ENCODE data around the gene ERF. TPM values are rescaled to one million over a fixed set of nuclear protein-coding genes. Genes with fewer than 3 reads are reported as not detected.

Gene ERF
- total RNA-seq, 1 donor from 2014 or later, result 35.8 TPM

DNA sequence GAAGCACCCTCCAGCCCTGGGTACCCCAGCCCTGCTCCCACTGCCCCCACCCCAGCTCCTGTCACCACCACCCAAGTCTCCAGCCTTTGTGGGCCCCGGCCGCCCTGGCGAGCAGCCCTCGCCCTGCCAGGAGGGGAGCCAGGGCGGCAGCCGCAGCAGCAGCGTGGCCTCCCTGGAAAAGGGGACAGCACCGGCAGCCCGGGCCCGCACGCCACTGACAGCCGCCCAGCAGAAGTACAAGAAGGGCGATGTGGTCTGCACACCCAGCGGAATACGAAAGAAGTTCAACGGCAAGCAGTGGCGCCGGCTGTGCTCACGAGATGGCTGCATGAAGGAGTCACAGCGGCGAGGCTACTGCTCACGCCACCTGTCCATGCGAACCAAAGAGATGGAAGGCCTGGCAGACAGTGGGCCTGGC is 18.1 kb upstream of the ERF start:
- H3K4me3 ChIP-seq, result no peak overlapping the region
- H3K9me3 ChIP-seq, result no peaks in the 10 kb centered on the region
- TF ChIP-seq, protein P1, sequence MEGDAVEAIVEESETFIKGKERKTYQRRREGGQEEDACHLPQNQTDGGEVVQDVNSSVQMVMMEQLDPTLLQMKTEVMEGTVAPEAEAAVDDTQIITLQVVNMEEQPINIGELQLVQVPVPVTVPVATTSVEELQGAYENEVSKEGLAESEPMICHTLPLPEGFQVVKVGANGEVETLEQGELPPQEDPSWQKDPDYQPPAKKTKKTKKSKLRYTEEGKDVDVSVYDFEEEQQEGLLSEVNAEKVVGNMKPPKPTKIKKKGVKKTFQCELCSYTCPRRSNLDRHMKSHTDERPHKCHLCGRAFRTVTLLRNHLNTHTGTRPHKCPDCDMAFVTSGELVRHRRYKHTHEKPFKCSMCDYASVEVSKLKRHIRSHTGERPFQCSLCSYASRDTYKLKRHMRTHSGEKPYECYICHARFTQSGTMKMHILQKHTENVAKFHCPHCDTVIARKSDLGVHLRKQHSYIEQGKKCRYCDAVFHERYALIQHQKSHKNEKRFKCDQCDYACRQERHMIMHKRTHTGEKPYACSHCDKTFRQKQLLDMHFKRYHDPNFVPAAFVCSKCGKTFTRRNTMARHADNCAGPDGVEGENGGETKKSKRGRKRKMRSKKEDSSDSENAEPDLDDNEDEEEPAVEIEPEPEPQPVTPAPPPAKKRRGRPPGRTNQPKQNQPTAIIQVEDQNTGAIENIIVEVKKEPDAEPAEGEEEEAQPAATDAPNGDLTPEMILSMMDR (IDR thresholded peaks at IDR 0.05), result no peak
- ATAC-seq (no peak), DNase-seq (peak; percentile 46)
- intact Hi-C loops (cut with DNase I), result no loop called here
- H3K4me1 ChIP-seq, result peaks cover 53% of the 10 kb centered on the region
- peaks cover 35% of the 10 kb centered on the region for H3K36me3 ChIP-seq
- no peaks in the 10 kb centered on the region for H3K27me3 ChIP-seq (ENCODE audit: low read depth)
- no peak overlapping the region for H3K27ac ChIP-seq

DNA sequence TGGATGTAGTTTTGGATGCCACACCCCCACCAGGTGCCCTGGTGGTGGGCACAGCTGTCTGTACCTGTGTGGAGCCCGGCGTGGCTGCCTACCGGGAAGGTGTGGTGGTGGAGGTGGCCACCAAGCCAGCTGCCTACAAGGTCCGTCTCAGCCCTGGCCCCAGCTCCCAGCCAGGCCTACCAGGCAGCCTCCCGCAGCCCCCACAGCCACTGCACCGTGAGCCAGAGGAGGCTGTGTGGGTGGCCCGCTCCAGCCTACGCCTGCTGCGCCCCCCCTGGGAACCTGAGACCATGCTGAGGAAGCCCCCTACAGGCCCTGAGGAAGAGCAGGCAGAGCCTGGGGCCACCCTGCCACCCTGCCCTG is 17.6 kb upstream of the ERF start:
- H3K27ac ChIP-seq, result no peak overlapping the region
- ATAC-seq (no peak), DNase-seq (no peak)
- H3K9me3 ChIP-seq, result no peaks in the 10 kb centered on the region
- peaks cover 52% of the 10 kb centered on the region for H3K4me1 ChIP-seq
- intact Hi-C loops (cut with DNase I), result no loop called here
- peaks cover 35% of the 10 kb centered on the region for H3K36me3 ChIP-seq
- TF ChIP-seq, protein P1 (IDR thresholded peaks at IDR 0.05), result no peak
- no peak overlapping the region for H3K4me3 ChIP-seq
- H3K27me3 ChIP-seq (ENCODE audit: low read depth), result no peaks in the 10 kb centered on the region

DNA sequence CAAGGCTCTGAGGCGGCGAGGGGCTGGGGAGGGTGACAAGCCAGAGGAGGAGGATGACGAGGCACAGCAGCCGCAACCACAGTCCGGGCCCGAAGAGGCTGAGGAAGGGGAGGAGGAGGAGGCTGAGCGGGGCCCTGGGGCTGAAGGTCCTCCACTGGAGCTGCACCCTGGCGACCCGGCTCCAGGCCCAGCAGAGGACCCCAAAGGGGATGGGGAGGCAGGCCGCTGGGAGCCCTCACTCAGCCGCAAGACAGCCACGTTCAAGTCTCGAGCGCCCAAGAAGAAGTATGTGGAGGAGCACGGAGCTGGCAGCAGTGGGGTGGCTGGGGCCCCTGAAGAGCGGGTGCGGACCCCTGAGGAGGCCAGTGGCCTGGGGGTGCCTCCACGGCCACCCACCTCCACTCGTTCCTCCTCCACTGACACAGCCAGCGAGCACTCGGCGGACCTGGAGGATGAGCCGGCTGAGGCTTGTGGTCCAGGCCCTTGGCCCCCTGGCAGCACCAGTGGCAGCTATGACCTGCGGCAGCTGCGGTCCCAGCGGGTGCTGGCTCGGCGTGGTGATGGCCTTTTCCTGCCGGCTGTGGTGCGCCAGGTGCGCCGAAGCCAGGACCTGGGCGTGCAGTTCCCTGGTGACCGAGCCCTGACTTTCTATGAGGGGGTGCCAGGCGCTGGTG is 17.1 kb upstream of the ERF start:
- H3K27me3 ChIP-seq (ENCODE audit: low read depth), result no peaks in the 10 kb centered on the region
- ATAC-seq (no peak), DNase-seq (no peak)
- H3K36me3 ChIP-seq, result peaks cover 35% of the 10 kb centered on the region
- H3K9me3 ChIP-seq, result no peaks in the 10 kb centered on the region
- TF ChIP-seq, protein P1 (IDR thresholded peaks at IDR 0.05), result no peak
- H3K4me3 ChIP-seq, result no peak overlapping the region
- peak overlapping the region; percentile 92 for H3K27ac ChIP-seq
- intact Hi-C loops (cut with DNase I), result no loop called here
- peaks cover 48% of the 10 kb centered on the region for H3K4me1 ChIP-seq

DNA sequence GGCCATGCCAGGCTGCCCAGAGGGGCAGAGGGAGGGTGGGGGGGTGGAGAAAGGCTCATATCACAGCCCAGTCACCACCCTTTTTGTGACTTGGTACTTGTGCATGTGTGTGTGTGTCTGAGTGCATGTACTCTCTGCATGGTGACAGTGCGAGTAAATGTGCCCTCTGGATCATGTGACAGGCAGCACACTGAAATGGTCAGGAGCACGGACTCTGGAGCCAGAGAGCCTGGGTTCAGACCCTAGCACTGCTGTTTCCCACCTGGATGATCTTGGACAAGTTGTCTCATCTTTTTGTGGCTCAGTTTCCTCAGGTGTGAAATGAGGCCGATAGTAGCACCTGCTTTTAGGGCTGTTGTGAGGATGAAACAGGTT is 16.1 kb upstream of the ERF start:
- Histone ChIP-seq H3K9me3 (no peaks in the 10 kb centered on the region), H3K4me3 (peak overlapping the region; percentile 61), H3K36me3 (peaks cover 35% of the 10 kb centered on the region), H3K27me3 (ENCODE audit: low read depth) (no peaks in the 10 kb centered on the region), H3K4me1 (peaks cover 41% of the 10 kb centered on the region), H3K27ac (peak overlapping the region; percentile 92)
- ATAC-seq (no peak), DNase-seq (no peak)
- TF ChIP-seq, protein P1 (IDR thresholded peaks at IDR 0.05), result no peak
- intact Hi-C loops (cut with DNase I), result no loop called here

DNA sequence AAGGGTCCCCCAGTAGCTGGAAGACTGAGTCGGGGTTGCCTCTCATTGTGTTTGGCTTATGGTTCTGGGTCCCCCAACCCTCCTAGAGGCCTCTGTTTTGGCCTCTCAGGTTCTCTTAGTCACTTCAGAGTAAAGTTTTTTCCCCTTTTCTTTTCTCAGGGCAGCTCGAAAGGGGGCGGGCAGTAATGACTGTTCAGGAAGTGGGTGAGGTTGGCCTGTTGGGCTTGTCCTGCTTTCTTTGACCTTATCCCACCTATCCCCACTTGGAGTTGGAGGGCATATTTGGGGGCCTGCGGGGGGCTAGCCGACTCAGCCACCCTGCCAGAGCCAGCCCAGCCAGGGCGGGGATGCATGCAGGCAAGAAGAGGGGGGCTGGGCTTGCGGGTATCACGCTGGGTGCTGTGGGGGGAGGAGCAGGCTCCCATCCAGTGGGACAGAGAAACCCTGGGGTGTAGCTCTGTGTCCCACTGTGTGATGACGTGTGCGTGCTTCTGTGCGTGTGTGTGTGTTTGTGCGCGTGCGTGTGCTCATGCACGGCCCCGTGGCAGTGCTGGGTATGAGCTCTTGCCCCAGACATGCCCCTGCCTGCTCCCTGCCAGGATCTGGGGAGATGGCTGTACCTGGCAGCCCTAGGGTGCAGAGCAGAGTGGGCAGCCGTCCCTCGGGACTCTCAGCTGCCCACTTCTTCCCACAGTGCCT is 15.6 kb upstream of the ERF start:
- H3K27ac ChIP-seq, result peak overlapping the region; percentile 92
- intact Hi-C loops (cut with DNase I), result no loop called here
- TF ChIP-seq, protein P1 (IDR thresholded peaks at IDR 0.05), result no peak
- H3K9me3 ChIP-seq, result no peaks in the 10 kb centered on the region
- DNase-seq (peak; percentile 81), ATAC-seq (peak; percentile 0 to 4)
- peaks cover 35% of the 10 kb centered on the region for H3K36me3 ChIP-seq
- H3K4me1 ChIP-seq, result peaks cover 35% of the 10 kb centered on the region
- H3K4me3 ChIP-seq, result peak overlapping the region; percentile 61
- no peaks in the 10 kb centered on the region for H3K27me3 ChIP-seq (ENCODE audit: low read depth)
